GM23338 (cell line): ENCODE results near the gene NPHP1. TPM values are rescaled to one million over a fixed set of nuclear protein-coding genes. Genes with fewer than 3 reads are reported as not detected.

ENCODE experiments used
- ATAC-seq: fragments of 200-7000 bp; cut with Tn5 transposase; 3 replicates; pipeline ENCODE4 v1.9.1; 2020
- DNase-seq: peaks from one replicate; pipeline ENCODE4 v3.0.0-alpha.2; 2015; ENCODE audit warnings: low spot score
- H2AFZ ChIP-seq: fragments of 200-600 bp; sonication (generic); 2 replicates; pipeline ENCODE4 v1.8.0; 2016; ENCODE audit warnings: antibody characterized with exemption, mild to moderate bottlenecking, moderate library complexity
- H3F3A ChIP-seq: fragments of 200-600 bp; sonication (generic); replicated peaks from 2 replicates; pipeline ENCODE4 v1.8.0; 2017; ENCODE audit warnings: antibody characterized with exemption, mixed run types, low read depth
- H3K27ac ChIP-seq: fragments of 200-600 bp; sonication (generic); 2 replicates; pipeline ENCODE4 v1.6.1; 2016; ENCODE audit warnings: low read depth
- H3K27me3 ChIP-seq: fragments of 200-600 bp; sonication (generic); 2 replicates; pipeline ENCODE4 v1.8.0; 2016; ENCODE audit warnings: mild to moderate bottlenecking, mixed run types, moderate library complexity; ENCODE audit not compliant: insufficient read depth
- H3K36me3 ChIP-seq: fragments of 200-600 bp; sonication (generic); 2 replicates; pipeline ENCODE4 v1.8.0; 2016; ENCODE audit warnings: mild to moderate bottlenecking; ENCODE audit not compliant: insufficient read depth
- H3K4me1 ChIP-seq: fragments of 200-600 bp; sonication (generic); 2 replicates; pipeline ENCODE4 v1.8.0; 2016; ENCODE audit warnings: mild to moderate bottlenecking, moderate library complexity; ENCODE audit not compliant: insufficient read depth
- H3K4me2 ChIP-seq: fragments of 200-600 bp; sonication (generic); 2 replicates; pipeline ENCODE4 v1.7.1; 2017; ENCODE audit warnings: mixed run types
- H3K4me3 ChIP-seq: fragments of 200-600 bp; sonication (generic); 2 replicates; pipeline ENCODE4 v1.6.1; 2016; ENCODE audit warnings: mixed run types
- H3K79me2 ChIP-seq: fragments of 200-600 bp; sonication (generic); replicated peaks from 2 replicates; pipeline ENCODE4 v1.8.0; 2017; ENCODE audit warnings: mild to moderate bottlenecking; ENCODE audit not compliant: insufficient read depth
- H3K9me2 ChIP-seq: fragments of 200-600 bp; sonication (generic); 2 replicates; pipeline ENCODE4 v1.8.0; 2017; ENCODE audit not compliant: insufficient read depth
- H4K20me1 ChIP-seq: fragments of 200-600 bp; sonication (generic); replicated peaks from 2 replicates; pipeline ENCODE4 v1.8.0; 2017; ENCODE audit warnings: mild to moderate bottlenecking; ENCODE audit not compliant: insufficient read depth
- H3K27ac Mint-ChIP-seq: 2 replicates; pipeline ENCODE4 v1.8.0; 2020; ENCODE audit warnings: inconsistent platforms, mild to moderate bottlenecking, moderate library complexity, mixed read lengths
- H3K27me3 Mint-ChIP-seq: 3 replicates; pipeline ENCODE4 v1.8.0; 2022; ENCODE audit warnings: low read depth, mild to moderate bottlenecking, moderate library complexity, mixed read lengths, inconsistent platforms; ENCODE audit not compliant: insufficient read depth, poor library complexity
- H3K36me3 Mint-ChIP-seq: 3 replicates; pipeline ENCODE4 v1.8.0; 2021; ENCODE audit warnings: low read depth, mild to moderate bottlenecking, inconsistent platforms, moderate library complexity, mixed read lengths
- H3K4me1 Mint-ChIP-seq: 3 replicates; pipeline ENCODE4 v1.8.0; 2020; ENCODE audit warnings: mild to moderate bottlenecking, inconsistent platforms, mixed read lengths
- H3K4me3 Mint-ChIP-seq: 3 replicates; pipeline ENCODE4 v1.8.0; 2021; ENCODE audit warnings: moderate library complexity, mild to moderate bottlenecking, inconsistent platforms, mixed read lengths
- H3K9me3 Mint-ChIP-seq: 3 replicates; pipeline ENCODE4 v1.8.0; 2020; ENCODE audit warnings: moderate library complexity, mild to moderate bottlenecking, inconsistent platforms, mixed read lengths
- CREB1 ChIP-seq: fragments of 250-450 bp; sonication (Bioruptor Pico); IDR thresholded peaks from 2 replicates; pipeline ENCODE4 v1.5.0; 2020; ENCODE audit warnings: low read depth, mild to moderate bottlenecking, moderate library complexity
- CTCF ChIP-seq, 2 experiments: fragments of 200-600 bp in 1 of 2; sonication (generic) in 1 of 2; conservative IDR thresholded peaks; 2 replicates each; pipeline versions ENCODE4 v1.5.1 to v1.6.1; 2016 to 2017; ENCODE audit warnings: antibody characterized with exemption in 2 of 2, low read depth in 2 of 2, mild to moderate bottlenecking in 2 of 2, moderate library complexity in 1 of 2
- ETS1 ChIP-seq: IDR thresholded peaks from 2 replicates; pipeline ENCODE4 v1.6.1; 2016; ENCODE audit warnings: antibody characterized with exemption
- EZH2 ChIP-seq: fragments of 200-600 bp; sonication (generic); IDR thresholded peaks from one replicate; pipeline ENCODE4 v1.8.0; 2017; ENCODE audit warnings: antibody characterized with exemption, mild to moderate bottlenecking, low read depth; ENCODE audit not compliant: unreplicated experiment
- EZH2phosphoT487 ChIP-seq: fragments of 200-600 bp; sonication (generic); IDR thresholded peaks from one replicate; pipeline ENCODE4 v1.8.1; 2018; ENCODE audit warnings: antibody characterized with exemption; ENCODE audit not compliant: unreplicated experiment
- JUNB ChIP-seq: IDR thresholded peaks from one replicate; pipeline ENCODE4 v1.6.1; 2016; ENCODE audit warnings: antibody characterized with exemption; ENCODE audit not compliant: unreplicated experiment
- NANOG ChIP-seq: IDR thresholded peaks from 2 replicates; pipeline ENCODE4 v1.6.1; 2016; ENCODE audit warnings: antibody characterized with exemption, borderline replicate concordance
- POLR2AphosphoS5 ChIP-seq: IDR thresholded peaks from 2 replicates; pipeline ENCODE4 v1.6.1; 2016; ENCODE audit warnings: antibody characterized with exemption, low read depth
- REST ChIP-seq: IDR thresholded peaks from one replicate; pipeline ENCODE4 v1.6.1; 2018; ENCODE audit warnings: antibody characterized with exemption; ENCODE audit not compliant: unreplicated experiment
- STAT1 ChIP-seq: IDR thresholded peaks from one replicate; pipeline ENCODE4 v1.6.1; 2016; ENCODE audit warnings: antibody characterized with exemption; ENCODE audit not compliant: unreplicated experiment
- ZNF114 ChIP-seq: fragments of 250-450 bp; sonication (Bioruptor Pico); IDR thresholded peaks from 2 replicates; pipeline ENCODE4 v1.5.0; 2020; ENCODE audit warnings: mild to moderate bottlenecking, moderate library complexity
- ZNF331 ChIP-seq: fragments of 250-450 bp; sonication (Bioruptor Pico); IDR thresholded peaks from 2 replicates; pipeline ENCODE4 v1.5.0; 2020; ENCODE audit warnings: low read depth, mild to moderate bottlenecking, moderate library complexity
- ZNF462 ChIP-seq: fragments of 250-450 bp; sonication (Bioruptor Pico); IDR thresholded peaks from 2 replicates; pipeline ENCODE4 v1.5.0; 2020; ENCODE audit warnings: mild to moderate bottlenecking, moderate library complexity
- polyA plus RNA-seq: library from polyadenylated mRNA; unstranded; fragments of >200 nt; fragmentation: Nextera tagmentation; extraction: Ambion mirVana; gene quantifications from 2 replicates; pipeline ENCODE4 v1.2.1, GENCODE V29; 2016
- total RNA-seq: library from RNA; depleted of rRNA; stranded (reverse); fragments of >200 nt; shearing (Covaris generic); gene quantifications from 2 replicates; pipeline ENCODE4 v1.2.3, GENCODE V29; 2014

Gene NPHP1
- total and polyA plus RNA-seq, 2 experiments from 2014 or later, result 4.6 to 10.0 TPM

GRCh38 chr2:110219496-110220189 lies 14.8 kb upstream of the NPHP1 start:
- Histone ChIP-seq H3K4me2 (no peak overlapping the region), H3K4me1 (no peaks in the 10 kb centered on the region), H3K36me3 (no peaks in the 10 kb centered on the region), H4K20me1 (no peaks in the 10 kb centered on the region), H3K27me3 (no peaks in the 10 kb centered on the region), H3K4me3 (no peak overlapping the region), H3F3A (no peaks in the 10 kb centered on the region), H3K9me2 (peaks cover 3% of the 10 kb centered on the region; the same call in 1 of the 2 replicates), H3K27ac (no peak overlapping the region), H3K79me2 (no peaks in the 10 kb centered on the region), H2AFZ (no peak overlapping the region)
- peaks cover 12% of the 10 kb centered on the region for H3K36me3 Mint-ChIP-seq
- peaks cover 5% of the 10 kb centered on the region for H3K27me3 Mint-ChIP-seq
- H3K27ac Mint-ChIP-seq, result no peak overlapping the region
- TF ChIP-seq REST (no peak), NANOG (no peak), EZH2phosphoT487 (no peak), STAT1 (no peak), POLR2AphosphoS5 (no peak), ETS1 (no peak), ZNF114 (CRISPR knock-in tag) (no peak), EZH2 (no peak), ZNF331 (CRISPR knock-in tag) (no peak), JUNB (no peak), CTCF (conservative IDR thresholded peaks at IDR 0.05; ENCODE audit: low read depth in 2 of 2) (no peak), ZNF462 (no peak), CREB1 (CRISPR knock-in tag) (no peak)
- no peak overlapping the region for H3K4me3 Mint-ChIP-seq
- peaks cover 30% of the 10 kb centered on the region for H3K9me3 Mint-ChIP-seq
- DNase-seq, result no peak
- ATAC-seq, result no peak
- H3K4me1 Mint-ChIP-seq, result peaks cover 5% of the 10 kb centered on the region; the same call in 2 of the 3 replicates
